Gastrocnemius medialis (tissue), 4 donors: ENCODE results near the gene GNB2. TPM values are rescaled to one million over a fixed set of nuclear protein-coding genes. Genes with fewer than 3 reads are reported as not detected.
"Not testable (repeated sequence)": the region's sequence is repeated elsewhere in the genome, so short reads cannot be mapped to it uniquely, and the experiment has no call there.

Experiments
- ATAC-seq, 2 donors: fragments of 150-250 bp; one replicate each; pipeline ENCODE4 v1.9.1; 2016
- DNase-seq, 2 donors: peaks; one replicate each; pipeline ENCODE4 v3.0.0-alpha.2; 2019
- H3K27ac ChIP-seq, 4 donors: fragments of 200-600 bp; sonication (generic); 1 replicate in 1 of 4; 2 replicates in 3 of 4; pipeline ENCODE4 v1.5.1; 2016 to 2018; ENCODE audit warnings: mild to moderate bottlenecking in 2 of 4, moderate library complexity in 1 of 4
- H3K27me3 ChIP-seq, 3 donors: fragments of 200-600 bp; sonication (generic) in 2 of 3; 1 replicate in 1 of 3; 2 replicates in 2 of 3; pipeline versions ENCODE4 v1.5.1 to v1.6.0; 2016 to 2019; ENCODE audit warnings: mild to moderate bottlenecking in 1 of 3, moderate library complexity in 1 of 3
- H3K36me3 ChIP-seq, 2 donors: fragments of 200-600 bp; sonication (generic) in 1 of 2; one replicate each; pipeline ENCODE4 v1.5.1; 2017 to 2018
- H3K4me1 ChIP-seq, 2 donors: fragments of 200-600 bp; sonication (generic) in 1 of 2; one replicate each; pipeline ENCODE4 v1.5.1; 2016 to 2017; ENCODE audit warnings: mild to moderate bottlenecking in 2 of 2
- H3K4me3 ChIP-seq, 4 donors: fragments of 200-600 bp; sonication (generic) in 3 of 4; 1 replicate in 1 of 4; 2 replicates in 3 of 4; pipeline ENCODE4 v1.5.1; 2016 to 2019; ENCODE audit warnings: mild to moderate bottlenecking in 2 of 4
- H3K9me3 ChIP-seq, 3 donors: fragments of 200-600 bp; sonication (generic) in 2 of 3; 1 replicate in 1 of 3; 2 replicates in 2 of 3; pipeline ENCODE4 v1.5.1; 2016 to 2019
- CTCF ChIP-seq, 5 experiments: fragments of 450-650 bp in 3 of 5; fragments of 200-600 bp in 2 of 5; sonication (generic) in 2 of 5; IDR thresholded peaks in 4 of 5; conservative IDR thresholded peaks in 1 of 5; 1 replicate in 4 of 5; 2 replicates in 1 of 5; pipeline ENCODE4 v1.5.1; 2016 to 2019; ENCODE audit warnings: antibody characterized with exemption in 5 of 5, mild to moderate bottlenecking in 3 of 5, moderate library complexity in 3 of 5
- POLR2A ChIP-seq, 2 donors: fragments of 450-650 bp; IDR thresholded peaks; one replicate each; pipeline ENCODE4 v1.6.1; 2017; ENCODE audit warnings: antibody characterized with exemption in 2 of 2, mild to moderate bottlenecking in 2 of 2, moderate library complexity in 2 of 2
- in situ Hi-C, 4 donors: fragments of 200-750 bp; cut with MboI; loops; one replicate each; pipeline versions ENCODE4 v1.15.0 to v1.8.0; 2017; ENCODE audit warnings: low sequenced_read_pairs in 4 of 4
- intact Hi-C: fragments of 100-400 bp; cut with DNase I; formaldehyde crosslinking; loops from one replicate; pipeline ENCODE4 v1.15.1; 2023; ENCODE audit warnings: low total_unique reads
- total RNA-seq, 4 donors: library from RNA; depleted of rRNA; stranded (reverse); fragments of >200 nt; gene quantifications; one replicate each; pipeline versions ENCODE4 v1.1.0 to v1.2.3, GENCODE V29; 2016

The GNB2 gene
- total RNA-seq, 4 donors from 2014 or later = 108 to 163 (median 129) TPM

DNA sequence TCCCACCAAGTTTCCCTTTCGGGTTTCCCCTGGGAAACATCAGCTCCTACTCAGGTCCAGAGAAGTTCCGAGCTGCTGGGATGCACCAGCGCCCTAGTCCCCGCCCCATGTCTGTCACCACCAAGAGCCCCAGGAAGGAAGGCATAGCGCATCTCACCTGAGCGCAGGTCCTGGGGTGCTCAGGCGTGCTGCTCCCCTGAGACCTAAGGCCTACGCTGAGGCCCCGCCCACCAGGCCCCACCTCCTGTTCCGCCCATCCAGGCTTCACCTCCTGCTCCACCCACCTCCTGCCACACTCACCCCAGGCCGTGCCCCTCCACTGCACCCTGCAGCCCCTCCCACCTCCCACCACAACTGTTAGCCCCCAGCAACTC lies 31.0 kb upstream of the GNB2 start:
- ATAC-seq = no peak
- intact Hi-C loops (no loop called here), in situ Hi-C loops (no loop called here)
- Histone ChIP-seq H3K27me3 (peaks cover 13 to 44% (median 34%) of the 10 kb centered on the region in 3 donors), H3K4me3 (no peak overlapping the region), H3K9me3 (no peaks in the 10 kb centered on the region), H3K4me1 (no peaks in the 10 kb centered on the region), H3K27ac (no peak overlapping the region), H3K36me3 (no peaks in the 10 kb centered on the region)
- no peak for DNase-seq
- TF ChIP-seq POLR2A (IDR thresholded peaks at IDR 0.05) (no peak), CTCF (IDR thresholded peaks at IDR 0.05 in 4 of 5, conservative IDR thresholded peaks at IDR 0.05 in 1 of 5) (no peak)

GRCh38 chr7:100649826-100650565 lies 23.5 kb upstream of the GNB2 start:
- Histone ChIP-seq H3K4me1 (no peaks in the 10 kb centered on the region), H3K4me3 (no peak overlapping the region), H3K27ac (no peak overlapping the region), H3K27me3 (peaks cover 23 to 40% (median 25%) of the 10 kb centered on the region in 3 donors), H3K9me3 (no peaks in the 10 kb centered on the region), H3K36me3 (no peaks in the 10 kb centered on the region)
- in situ Hi-C loops (no loop called here), intact Hi-C loops (no loop called here)
- DNase-seq = no peak
- TF ChIP-seq POLR2A (IDR thresholded peaks at IDR 0.05) (no peak), CTCF (IDR thresholded peaks at IDR 0.05 in 4 of 5, conservative IDR thresholded peaks at IDR 0.05 in 1 of 5) (no peak)
- ATAC-seq = no peak

GRCh38 chr7:100654908-100655831 lies 18.4 kb upstream of the GNB2 start:
- TF ChIP-seq CTCF (IDR thresholded peaks at IDR 0.05 in 4 of 5, conservative IDR thresholded peaks at IDR 0.05 in 1 of 5) = no peak
- TF ChIP-seq POLR2A (IDR thresholded peaks at IDR 0.05) = no peak
- no peak for ATAC-seq
- H3K36me3 ChIP-seq = no peaks in the 10 kb centered on the region
- H3K4me3 ChIP-seq = no peak overlapping the region
- H3K9me3 ChIP-seq = no peaks in the 10 kb centered on the region
- no peak for DNase-seq
- in situ Hi-C loops (no loop called here), intact Hi-C loops (no loop called here)
- H3K27me3 ChIP-seq = peaks cover 39 to 53% (median 50%) of the 10 kb centered on the region in 3 donors
- no peak overlapping the region for H3K27ac ChIP-seq
- H3K4me1 ChIP-seq = no peaks in the 10 kb centered on the region

GRCh38 chr7:100655908-100656674 lies 17.4 kb upstream of the GNB2 start, which contains the start of gene ACTL6B:
Gene ACTL6B (minus strand): TSS chr7:100656448. CDS start chr7:100656354, 94 bp downstream.
- peak; percentile 30 to 50 for ATAC-seq
- in situ Hi-C loops = no loop called here
- intact Hi-C loops = no loop called here
- H3K27ac ChIP-seq = no peak within 1 kb of the TSS
- peaks cover 39 to 53% (median 50%) of the 10 kb centered on the region in 3 donors for H3K27me3 ChIP-seq
- H3K9me3 ChIP-seq = no peaks in the 10 kb centered on the region
- no peaks in the 10 kb centered on the region for H3K4me1 ChIP-seq
- DNase-seq = peak in 1 of 2 donors; percentile 37
- no peak for TF ChIP-seq CTCF (IDR thresholded peaks at IDR 0.05 in 4 of 5, conservative IDR thresholded peaks at IDR 0.05 in 1 of 5)
- TF ChIP-seq POLR2A (IDR thresholded peaks at IDR 0.05) = no peak
- no peak within 1 kb of the TSS for H3K4me3 ChIP-seq
- H3K36me3 ChIP-seq = no peaks in the 10 kb centered on the region

DNA sequence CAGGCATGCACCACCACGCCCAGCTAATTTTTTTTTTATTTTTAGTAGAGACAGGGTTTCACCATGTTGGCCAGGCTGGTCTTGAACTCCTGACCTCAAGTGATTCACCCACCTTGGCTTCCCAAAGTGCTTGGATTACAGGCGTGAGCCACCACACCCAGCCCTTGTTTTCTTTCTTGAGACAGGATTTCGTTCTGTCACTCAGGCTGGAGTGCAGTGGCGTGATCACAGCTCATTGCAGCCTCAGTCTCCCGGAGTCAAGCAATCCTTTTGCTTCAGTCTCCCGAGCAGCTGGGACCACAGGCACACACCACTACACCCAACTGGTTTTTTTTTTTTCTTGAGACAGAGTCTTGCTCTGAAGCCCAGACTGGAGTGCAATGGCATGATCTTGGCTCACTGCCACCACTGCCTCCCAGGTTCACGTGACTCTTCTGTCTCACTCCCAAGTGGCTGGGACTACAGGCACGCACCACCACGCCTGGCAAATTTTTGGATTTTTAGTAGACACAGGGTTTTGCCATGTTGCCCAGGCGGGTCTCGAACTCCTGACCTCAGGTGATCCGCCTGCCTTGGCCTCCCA lies 11.3 kb upstream of the GNB2 start:
- DNase-seq, H3K4me3 ChIP-seq, H3K36me3 ChIP-seq, ATAC-seq, intact Hi-C loops, in situ Hi-C loops, H3K27ac ChIP-seq, H3K4me1 ChIP-seq, H3K9me3 ChIP-seq: not testable (repeated sequence)
- H3K27me3 ChIP-seq = peaks cover 10 to 17% (median 16%) of the 10 kb centered on the region in 3 donors
